Skeletal muscle satellite cell (primary cell): Measurements from ENCODE around the gene STAC.
"Not testable (repeated sequence)": the region's sequence is repeated elsewhere in the genome, so short reads cannot be mapped to it uniquely, and the experiment has no call there.

Experiments used
- H3K27me3 ChIP-seq: 2 replicates; pipeline ENCODE4 v1.7.0; 2013; ENCODE audit warnings: low read length; ENCODE audit not compliant: control insufficient read depth, insufficient read depth
- H3K36me3 ChIP-seq: 2 replicates; pipeline ENCODE4 v1.7.0; 2013; ENCODE audit warnings: mild to moderate bottlenecking, control low read depth, low read length; ENCODE audit not compliant: insufficient read depth
- H3K4me1 ChIP-seq: 2 replicates; pipeline ENCODE4 v1.7.0; 2013; ENCODE audit warnings: low read length; ENCODE audit not compliant: control insufficient read depth, insufficient read depth
- H3K4me2 ChIP-seq: 2 replicates; pipeline ENCODE4 v1.7.0; 2013; ENCODE audit warnings: mild to moderate bottlenecking, low read length
- H3K4me3 ChIP-seq: 2 replicates; pipeline ENCODE4 v1.7.0; 2013; ENCODE audit warnings: low read length
- H3K9ac ChIP-seq: 2 replicates; pipeline ENCODE4 v1.7.0; 2013; ENCODE audit warnings: mild to moderate bottlenecking, low read depth, low read length, moderate library complexity
- H3K9me3 ChIP-seq: replicated peaks from 2 replicates; pipeline ENCODE4 v1.7.0; 2013; ENCODE audit warnings: mild to moderate bottlenecking, control low read depth, low read length

The STAC gene

GRCh38 chr3:36453213-36453612 lies 72.9 kb downstream of the STAC start:
- H3K36me3 ChIP-seq, H3K9ac ChIP-seq, H3K27me3 ChIP-seq, H3K4me1 ChIP-seq, H3K4me3 ChIP-seq, H3K9me3 ChIP-seq, H3K4me2 ChIP-seq: not testable (repeated sequence)

GRCh38 chr3:36453896-36454295 lies 73.6 kb downstream of the STAC start:
- not testable (repeated sequence) for H3K9ac ChIP-seq, H3K9me3 ChIP-seq, H3K4me3 ChIP-seq, H3K4me1 ChIP-seq, H3K36me3 ChIP-seq, H3K27me3 ChIP-seq, H3K4me2 ChIP-seq

- H3K4me1 ChIP-seq, result no peaks in the 10 kb centered on the region
- H3K36me3 ChIP-seq, result no peaks in the 10 kb centered on the region
- no peak overlapping the region for H3K4me3 ChIP-seq
- no peaks in the 10 kb centered on the region for H3K27me3 ChIP-seq
- no peak overlapping the region for H3K4me2 ChIP-seq
- no peak overlapping the region for H3K9ac ChIP-seq
- no peaks in the 10 kb centered on the region for H3K9me3 ChIP-seq
Observed at GRCh38 chr3:36455406-36455805, 75.1 kb downstream of the STAC start.

DNA sequence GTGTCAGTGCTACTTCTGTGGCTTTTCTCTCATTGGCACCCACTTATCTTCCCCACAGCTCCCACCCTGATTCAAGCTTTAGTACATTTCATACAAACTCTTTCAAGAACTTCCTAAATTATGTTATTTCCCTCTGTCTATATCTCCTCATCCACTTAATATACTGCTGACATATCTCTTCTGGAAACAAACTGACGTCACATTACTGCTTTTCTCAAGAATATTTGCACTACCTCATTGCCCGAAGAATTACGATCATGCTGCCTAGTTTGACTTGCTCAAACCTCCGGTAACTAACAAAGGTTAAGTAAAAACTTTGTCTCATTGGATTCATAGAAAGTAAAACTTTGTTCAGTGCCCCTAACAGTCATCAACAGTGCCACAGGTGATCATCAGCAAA lies 76.5 kb downstream of the STAC start:
- no peak overlapping the region for H3K4me2 ChIP-seq
- no peak overlapping the region for H3K4me3 ChIP-seq
- no peaks in the 10 kb centered on the region for H3K9me3 ChIP-seq
- no peaks in the 10 kb centered on the region for H3K36me3 ChIP-seq
- no peak overlapping the region for H3K9ac ChIP-seq
- no peaks in the 10 kb centered on the region for H3K27me3 ChIP-seq
- no peaks in the 10 kb centered on the region for H3K4me1 ChIP-seq

DNA sequence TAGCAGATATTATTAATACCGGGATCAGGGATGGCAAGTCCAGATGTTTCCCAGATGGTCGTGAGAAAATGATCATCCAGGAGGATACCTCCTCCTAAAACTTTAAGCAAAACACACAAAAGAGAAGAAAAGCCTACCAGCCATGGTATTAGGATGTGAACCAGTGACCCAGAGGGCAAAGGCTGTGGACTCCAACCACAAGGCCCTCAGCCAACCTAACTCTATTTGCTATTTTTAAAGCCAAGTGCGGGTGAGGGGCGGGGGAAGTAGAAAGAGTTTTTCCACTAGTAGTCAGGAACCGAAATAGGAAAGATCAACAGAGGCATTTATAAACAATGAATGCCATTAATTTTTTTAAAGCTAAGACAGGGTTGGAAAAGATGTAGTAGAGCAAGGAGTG lies 77.4 kb downstream of the STAC start:
- no peak overlapping the region for H3K4me3 ChIP-seq
- no peak overlapping the region for H3K4me2 ChIP-seq
- H3K27me3 ChIP-seq, result no peaks in the 10 kb centered on the region
- no peaks in the 10 kb centered on the region for H3K9me3 ChIP-seq
- no peaks in the 10 kb centered on the region for H3K4me1 ChIP-seq
- H3K36me3 ChIP-seq, result no peaks in the 10 kb centered on the region
- no peak overlapping the region for H3K9ac ChIP-seq

GRCh38 chr3:36459177-36459576 lies 78.9 kb downstream of the STAC start:
- Histone ChIP-seq H3K36me3 (no peaks in the 10 kb centered on the region), H3K27me3 (no peaks in the 10 kb centered on the region), H3K4me3 (no peak overlapping the region), H3K4me1 (no peaks in the 10 kb centered on the region), H3K9ac (no peak overlapping the region), H3K4me2 (no peak overlapping the region), H3K9me3 (no peaks in the 10 kb centered on the region)

GRCh38 chr3:36461597-36461996 lies 81.3 kb downstream of the STAC start:
- H3K36me3 ChIP-seq, result no peaks in the 10 kb centered on the region
- no peak overlapping the region for H3K4me2 ChIP-seq

DNA sequence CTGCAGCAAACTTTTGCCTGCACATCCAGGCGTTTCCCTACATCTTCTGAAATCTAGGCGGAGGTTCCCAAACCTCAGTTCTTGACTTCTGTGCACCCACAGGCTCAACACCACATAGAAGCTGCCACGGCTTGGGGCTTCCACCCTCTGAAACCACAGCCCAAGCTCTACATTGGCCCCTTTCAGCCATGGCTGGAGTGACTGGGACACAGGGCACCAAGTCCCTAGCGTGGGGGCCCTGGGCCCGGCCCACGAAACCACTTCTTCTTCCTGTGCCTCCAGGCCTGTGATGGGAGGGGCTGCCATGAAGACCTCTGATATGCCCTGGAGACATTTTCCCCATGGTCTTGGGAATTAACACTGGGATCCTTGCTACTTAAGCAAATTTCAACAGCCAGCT lies 91.7 kb downstream of the STAC start:
- not testable (repeated sequence) for H3K27me3 ChIP-seq, H3K4me3 ChIP-seq, H3K9ac ChIP-seq, H3K4me2 ChIP-seq, H3K9me3 ChIP-seq, H3K4me1 ChIP-seq, H3K36me3 ChIP-seq

More at GRCh38 chr3:36461597-36461996, 81.3 kb downstream of the STAC start:
- Histone ChIP-seq H3K9ac (no peak overlapping the region), H3K9me3 (no peaks in the 10 kb centered on the region), H3K27me3 (no peaks in the 10 kb centered on the region), H3K4me1 (no peaks in the 10 kb centered on the region), H3K4me3 (no peak overlapping the region)

DNA sequence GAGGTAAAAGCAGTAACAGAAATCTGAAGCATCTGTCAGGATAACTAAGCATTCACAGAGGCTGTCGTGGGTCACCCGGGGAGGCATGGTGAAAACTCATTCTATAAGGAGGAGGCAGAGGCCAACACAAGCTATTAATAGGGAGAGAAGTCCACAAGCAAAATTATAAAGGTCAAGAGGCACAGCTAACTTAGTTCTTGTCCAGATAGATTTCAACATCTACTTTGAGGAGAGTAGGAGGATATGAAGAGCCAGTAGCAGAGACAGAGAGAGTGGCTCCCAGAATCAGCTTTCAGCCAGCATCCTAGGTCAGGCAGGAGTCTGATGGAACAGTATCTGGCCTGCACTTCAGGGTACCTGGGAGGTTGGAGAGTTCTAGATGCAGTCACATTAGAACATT lies 95.3 kb downstream of the STAC start:
- no peak overlapping the region for H3K9ac ChIP-seq
- H3K4me1 ChIP-seq, result no peaks in the 10 kb centered on the region
- no peak overlapping the region for H3K4me2 ChIP-seq
- no peak overlapping the region for H3K4me3 ChIP-seq
- H3K9me3 ChIP-seq, result no peaks in the 10 kb centered on the region
- no peaks in the 10 kb centered on the region for H3K27me3 ChIP-seq
- H3K36me3 ChIP-seq, result no peaks in the 10 kb centered on the region

- no peaks in the 10 kb centered on the region for H3K36me3 ChIP-seq
- no peaks in the 10 kb centered on the region for H3K27me3 ChIP-seq
- H3K4me3 ChIP-seq, result no peak overlapping the region
- no peaks in the 10 kb centered on the region for H3K4me1 ChIP-seq
- no peak overlapping the region for H3K9ac ChIP-seq
- H3K9me3 ChIP-seq, result no peaks in the 10 kb centered on the region
- no peak overlapping the region for H3K4me2 ChIP-seq
Observed at GRCh38 chr3:36476286-36476942, 96.1 kb downstream of the STAC start.

- no peaks in the 10 kb centered on the region for H3K9me3 ChIP-seq
- no peak overlapping the region for H3K9ac ChIP-seq
- H3K36me3 ChIP-seq, result no peaks in the 10 kb centered on the region
- no peak overlapping the region for H3K4me2 ChIP-seq
- no peaks in the 10 kb centered on the region for H3K4me1 ChIP-seq
- no peak overlapping the region for H3K4me3 ChIP-seq
- H3K27me3 ChIP-seq, result no peaks in the 10 kb centered on the region
Observed at GRCh38 chr3:36477655-36478054, 97.4 kb downstream of the STAC start.

DNA sequence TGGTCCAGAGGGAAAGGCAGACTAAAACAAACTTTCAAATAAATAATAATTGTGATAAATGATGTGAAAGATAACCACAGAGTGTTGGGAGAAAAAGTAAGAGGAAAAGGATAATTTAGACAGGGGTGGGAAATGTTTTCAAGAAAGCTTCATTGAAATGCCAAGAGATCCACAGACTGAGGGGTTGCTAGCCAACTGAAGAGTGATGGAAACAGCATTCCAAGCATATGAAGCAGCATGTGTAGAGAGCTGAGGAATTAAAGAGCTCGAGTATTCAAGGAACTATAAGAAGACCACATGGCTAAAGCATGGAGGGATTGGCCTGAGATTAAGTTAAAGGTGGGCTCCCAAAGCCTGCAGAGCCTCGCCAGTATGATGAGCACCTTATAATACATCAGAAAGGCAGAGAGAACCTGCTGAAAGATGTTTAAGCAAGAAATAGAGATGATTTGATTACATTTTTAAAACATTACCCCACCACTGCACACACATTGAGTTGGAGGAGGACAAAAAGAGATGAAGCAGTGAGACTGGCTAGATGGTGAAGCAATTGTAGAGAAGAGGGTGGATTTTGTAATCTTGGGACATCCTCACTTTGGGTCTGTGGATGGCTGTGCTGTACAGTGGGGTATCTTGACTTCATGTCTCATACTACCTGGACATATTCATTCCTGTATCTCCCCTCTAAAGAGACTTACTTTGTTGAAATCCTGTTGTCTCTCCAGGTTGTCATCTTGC lies 100.8 kb downstream of the STAC start:
- no peaks in the 10 kb centered on the region for H3K4me1 ChIP-seq
- no peak overlapping the region for H3K9ac ChIP-seq
- H3K4me3 ChIP-seq, result no peak overlapping the region
- no peaks in the 10 kb centered on the region for H3K9me3 ChIP-seq
- no peaks in the 10 kb centered on the region for H3K36me3 ChIP-seq
- no peaks in the 10 kb centered on the region for H3K27me3 ChIP-seq
- no peak overlapping the region for H3K4me2 ChIP-seq
